Vagina (tissue), 2 donors: ENCODE data around the gene TBC1D13. TPM values are rescaled to one million over a fixed set of nuclear protein-coding genes. Genes with fewer than 3 reads are reported as not detected.

Experiments
- DNase-seq, 2 donors: peaks; one replicate each; pipeline ENCODE4 v3.0.0-alpha.2; 2017; ENCODE audit errors: extremely low spot score in 2 of 2
- H3K27ac ChIP-seq: fragments of 200-600 bp; sonication (generic); one replicate; pipeline ENCODE4 v1.5.1; 2019
- H3K27me3 ChIP-seq: fragments of 200-600 bp; sonication (generic); one replicate; pipeline ENCODE4 v1.5.1; 2019
- H3K36me3 ChIP-seq, 2 donors: fragments of 200-600 bp; sonication (generic); one replicate each; pipeline ENCODE4 v1.5.1; 2017 to 2019
- H3K4me1 ChIP-seq: fragments of 200-600 bp; sonication (generic); one replicate; pipeline ENCODE4 v1.5.1; 2019
- H3K4me3 ChIP-seq, 2 donors: fragments of 200-600 bp; sonication (generic); 1 replicate in 1 of 2; 2 replicates in 1 of 2; pipeline ENCODE4 v1.5.1; 2016 to 2019
- H3K9me3 ChIP-seq: fragments of 200-600 bp; sonication (generic); one replicate; pipeline ENCODE4 v1.5.1; 2019
- POLR2A ChIP-seq, 2 donors: fragments of 450-650 bp; IDR thresholded peaks; one replicate each; pipeline ENCODE4 v1.6.1; 2017; ENCODE audit warnings: antibody characterized with exemption in 2 of 2, mild to moderate bottlenecking in 2 of 2, moderate library complexity in 2 of 2
- POLR2AphosphoS5 ChIP-seq, 2 donors: sonication (generic); formaldehyde crosslinking; IDR thresholded peaks; one replicate each; pipeline ENCODE4 v1.9.0; 2017; ENCODE audit warnings: antibody characterized with exemption in 2 of 2, mild to moderate bottlenecking in 2 of 2, low read depth in 1 of 2; ENCODE audit not compliant: insufficient read depth in 1 of 2
- intact Hi-C: fragments of 100-400 bp; cut with DNase I; formaldehyde crosslinking; loops from one replicate; pipeline ENCODE4 v1.15.1; 2023
- total RNA-seq: library from RNA; depleted of rRNA; stranded (reverse); fragments of >200 nt; gene quantifications from one replicate; pipeline ENCODE4 v1.2.3, GENCODE V29; 2016
- TF ChIP-seq, protein P1 (sequence below), 3 experiments: fragments of 450-650 bp in 2 of 3; fragments of 200-600 bp in 1 of 3; sonication (generic) in 1 of 3; IDR thresholded peaks; one replicate each; pipeline ENCODE4 v1.5.1; 2017 to 2019; ENCODE audit warnings: antibody characterized with exemption in 3 of 3, mild to moderate bottlenecking in 2 of 3, moderate library complexity in 2 of 3

Gene TBC1D13
- total RNA-seq, 1 donor from 2014 or later, result 11.0 TPM

- intact Hi-C loops, result no loop called here
- Histone ChIP-seq H3K27ac (no peak overlapping the region), H3K9me3 (no peaks in the 10 kb centered on the region), H3K4me3 (no peak overlapping the region), H3K4me1 (peaks cover 12% of the 10 kb centered on the region), H3K36me3 (no peaks in the 10 kb centered on the region), H3K27me3 (no peaks in the 10 kb centered on the region)
- DNase-seq, result no peak
- no peak for TF ChIP-seq POLR2A (IDR thresholded peaks at IDR 0.05)
- no peak for TF ChIP-seq POLR2AphosphoS5 (IDR thresholded peaks at IDR 0.05; ENCODE audit: insufficient read depth in 1 of 2, low read depth in 1 of 2)
- TF ChIP-seq, protein P1, sequence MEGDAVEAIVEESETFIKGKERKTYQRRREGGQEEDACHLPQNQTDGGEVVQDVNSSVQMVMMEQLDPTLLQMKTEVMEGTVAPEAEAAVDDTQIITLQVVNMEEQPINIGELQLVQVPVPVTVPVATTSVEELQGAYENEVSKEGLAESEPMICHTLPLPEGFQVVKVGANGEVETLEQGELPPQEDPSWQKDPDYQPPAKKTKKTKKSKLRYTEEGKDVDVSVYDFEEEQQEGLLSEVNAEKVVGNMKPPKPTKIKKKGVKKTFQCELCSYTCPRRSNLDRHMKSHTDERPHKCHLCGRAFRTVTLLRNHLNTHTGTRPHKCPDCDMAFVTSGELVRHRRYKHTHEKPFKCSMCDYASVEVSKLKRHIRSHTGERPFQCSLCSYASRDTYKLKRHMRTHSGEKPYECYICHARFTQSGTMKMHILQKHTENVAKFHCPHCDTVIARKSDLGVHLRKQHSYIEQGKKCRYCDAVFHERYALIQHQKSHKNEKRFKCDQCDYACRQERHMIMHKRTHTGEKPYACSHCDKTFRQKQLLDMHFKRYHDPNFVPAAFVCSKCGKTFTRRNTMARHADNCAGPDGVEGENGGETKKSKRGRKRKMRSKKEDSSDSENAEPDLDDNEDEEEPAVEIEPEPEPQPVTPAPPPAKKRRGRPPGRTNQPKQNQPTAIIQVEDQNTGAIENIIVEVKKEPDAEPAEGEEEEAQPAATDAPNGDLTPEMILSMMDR (IDR thresholded peaks at IDR 0.05), result no peak
These were observed 46.6 kb downstream of the TBC1D13 start for GRCh38 chr9:128833696-128834095.

GRCh38 chr9:128835246-128836210, 48.5 kb downstream of the TBC1D13 start:
- TF ChIP-seq, protein P1 (IDR thresholded peaks at IDR 0.05), result no peak
- no peak for TF ChIP-seq POLR2AphosphoS5 (IDR thresholded peaks at IDR 0.05; ENCODE audit: insufficient read depth in 1 of 2, low read depth in 1 of 2)
- TF ChIP-seq POLR2A (IDR thresholded peaks at IDR 0.05), result no peak
- Histone ChIP-seq H3K36me3 (no peaks in the 10 kb centered on the region), H3K27ac (no peak overlapping the region), H3K27me3 (no peaks in the 10 kb centered on the region), H3K4me1 (no peaks in the 10 kb centered on the region), H3K4me3 (no peak overlapping the region), H3K9me3 (no peaks in the 10 kb centered on the region)
- DNase-seq, result no peak
- intact Hi-C loops, result no loop called here

GRCh38 chr9:128836509-128837145, 49.6 kb downstream of the TBC1D13 start:
- intact Hi-C loops, result no loop called here
- no peak for DNase-seq
- Histone ChIP-seq H3K36me3 (no peaks in the 10 kb centered on the region), H3K4me1 (no peaks in the 10 kb centered on the region), H3K9me3 (no peaks in the 10 kb centered on the region), H3K4me3 (no peak overlapping the region), H3K27ac (no peak overlapping the region), H3K27me3 (no peaks in the 10 kb centered on the region)
- TF ChIP-seq POLR2A (IDR thresholded peaks at IDR 0.05), result no peak
- TF ChIP-seq POLR2AphosphoS5 (IDR thresholded peaks at IDR 0.05; ENCODE audit: insufficient read depth in 1 of 2, low read depth in 1 of 2), result no peak
- TF ChIP-seq, protein P1 (IDR thresholded peaks at IDR 0.05), result no peak

GRCh38 chr9:128838338-128838737, 51.3 kb downstream of the TBC1D13 start:
- Histone ChIP-seq H3K36me3 (peaks cover 0 to 8% of the 10 kb centered on the region in 2 donors), H3K4me3 (no peak overlapping the region), H3K27ac (no peak overlapping the region), H3K27me3 (no peaks in the 10 kb centered on the region), H3K4me1 (no peaks in the 10 kb centered on the region), H3K9me3 (no peaks in the 10 kb centered on the region)
- TF ChIP-seq POLR2A (IDR thresholded peaks at IDR 0.05) (no peak), POLR2AphosphoS5 (IDR thresholded peaks at IDR 0.05; ENCODE audit: insufficient read depth in 1 of 2, low read depth in 1 of 2) (no peak)
- TF ChIP-seq, protein P1 (IDR thresholded peaks at IDR 0.05), result no peak
- intact Hi-C loops, result no loop called here
- no peak for DNase-seq
